H9 (cell line): ENCODE results near the gene CYP19A1. TPM values are rescaled to one million over a fixed set of nuclear protein-coding genes. Genes with fewer than 3 reads are reported as not detected.
A peak's percentile ranks its signal among the peaks of the same experiment; 100 is the strongest.

Experiments used
- DNase-seq: peaks from one replicate; pipeline ENCODE4 v3.0.0-alpha.2; 2017
- H2AFZ ChIP-seq: one replicate; pipeline ENCODE4 v1.6.1; 2013; ENCODE audit warnings: mild to moderate bottlenecking, low read length, control low read depth, moderate library complexity
- H2AK5ac ChIP-seq: 2 replicates; pipeline ENCODE4 v1.6.1; 2013; ENCODE audit warnings: low read length, control low read depth, mixed read lengths; ENCODE audit not compliant: insufficient read length
- H2BK120ac ChIP-seq: one replicate; pipeline ENCODE4 v1.6.1; 2013; ENCODE audit warnings: low read depth, mild to moderate bottlenecking, low read length, control low read depth, inconsistent platforms; ENCODE audit not compliant: poor library complexity, severe bottlenecking
- H2BK12ac ChIP-seq: 2 replicates; pipeline ENCODE4 v1.6.1; 2013; ENCODE audit warnings: low read length, control low read depth, mixed read lengths, low read depth; ENCODE audit not compliant: insufficient read length
- H2BK15ac ChIP-seq: 2 replicates; pipeline ENCODE4 v1.6.1; 2013; ENCODE audit warnings: low read depth, low read length, control low read depth
- H2BK20ac ChIP-seq: one replicate; pipeline ENCODE4 v1.6.1; 2013; ENCODE audit warnings: low read depth, mild to moderate bottlenecking, low read length, control low read depth, inconsistent platforms; ENCODE audit not compliant: poor library complexity, severe bottlenecking
- H2BK5ac ChIP-seq: 2 replicates; pipeline ENCODE4 v1.6.1; 2013; ENCODE audit warnings: low read length, control low read depth, mixed read lengths; ENCODE audit not compliant: insufficient read length
- H3K14ac ChIP-seq: 2 replicates; pipeline ENCODE4 v1.6.1; 2013; ENCODE audit warnings: low read length, control low read depth; ENCODE audit not compliant: insufficient read depth
- H3K18ac ChIP-seq: 2 replicates; pipeline ENCODE4 v1.6.1; 2013; ENCODE audit warnings: low read depth, mild to moderate bottlenecking, mixed read lengths, low read length, control low read depth; ENCODE audit not compliant: insufficient read length
- H3K23ac ChIP-seq: 2 replicates; pipeline ENCODE4 v1.6.1; 2013; ENCODE audit warnings: low read length, control low read depth, mixed read lengths, low read depth; ENCODE audit not compliant: insufficient read length
- H3K23me2 ChIP-seq: 2 replicates; pipeline ENCODE4 v1.6.1; 2013; ENCODE audit warnings: low read depth, mild to moderate bottlenecking, mixed read lengths, low read length, control low read depth; ENCODE audit not compliant: insufficient read length, poor library complexity, severe bottlenecking
- H3K27ac ChIP-seq: 2 replicates; pipeline ENCODE4 v1.5.1; 2013; ENCODE audit warnings: low read length, control low read depth, mixed read lengths, low read depth; ENCODE audit not compliant: insufficient read length
- H3K27me3 ChIP-seq: 2 replicates; pipeline ENCODE4 v1.6.1; 2013; ENCODE audit warnings: low read length, control low read depth, inconsistent platforms; ENCODE audit not compliant: insufficient read depth
- H3K4ac ChIP-seq: 2 replicates; pipeline ENCODE4 v1.6.1; 2013; ENCODE audit warnings: low read depth, mild to moderate bottlenecking, control low read depth, inconsistent platforms, low read length, moderate library complexity
- H3K4me1 ChIP-seq: 2 replicates; pipeline ENCODE4 v1.6.1; 2013; ENCODE audit warnings: low read length, control low read depth, inconsistent platforms; ENCODE audit not compliant: insufficient read depth
- H3K4me2 ChIP-seq: 2 replicates; pipeline ENCODE4 v1.6.1; 2013; ENCODE audit warnings: low read length, control low read depth, mixed read lengths; ENCODE audit not compliant: insufficient read length, insufficient read depth
- H3K56ac ChIP-seq: 2 replicates; pipeline ENCODE4 v1.6.1; 2013; ENCODE audit warnings: low read depth, mild to moderate bottlenecking, mixed read lengths, low read length, control low read depth; ENCODE audit not compliant: insufficient read length
- H3K79me1 ChIP-seq: 2 replicates; pipeline ENCODE4 v1.6.1; 2013; ENCODE audit warnings: low read depth, mild to moderate bottlenecking, moderate library complexity, low read length, control low read depth, inconsistent platforms; ENCODE audit not compliant: insufficient read depth, poor library complexity, severe bottlenecking
- H3K79me2 ChIP-seq: 2 replicates; pipeline ENCODE4 v1.6.1; 2013; ENCODE audit warnings: low read length, control low read depth, inconsistent platforms; ENCODE audit not compliant: insufficient read depth
- H3K9ac ChIP-seq: 2 replicates; pipeline ENCODE4 v1.6.1; 2013; ENCODE audit warnings: low read length, control low read depth, mixed read lengths; ENCODE audit not compliant: insufficient read length; ENCODE audit errors: extremely low read depth
- H3K9me3 ChIP-seq: one replicate; pipeline ENCODE4 v1.6.1; 2013; ENCODE audit warnings: low read depth, low read length, inconsistent platforms; ENCODE audit not compliant: control insufficient read depth
- H3T11ph ChIP-seq: one replicate; pipeline ENCODE4 v1.6.1; 2013; ENCODE audit warnings: mild to moderate bottlenecking, low read length, control low read depth, inconsistent platforms
- H4K20me1 ChIP-seq: one replicate; pipeline ENCODE4 v1.6.1; 2013; ENCODE audit not compliant: control insufficient read depth, insufficient read length, insufficient read depth
- H4K5ac ChIP-seq: 2 replicates; pipeline ENCODE4 v1.6.1; 2013; ENCODE audit warnings: low read depth, mild to moderate bottlenecking, mixed read lengths, low read length, control low read depth; ENCODE audit not compliant: insufficient read length
- H4K8ac ChIP-seq: replicated peaks from 2 replicates; pipeline ENCODE4 v1.6.1; 2013; ENCODE audit warnings: low read length, control low read depth, mixed read lengths, low read depth; ENCODE audit not compliant: insufficient read length
- H4K91ac ChIP-seq: 2 replicates; pipeline ENCODE4 v1.6.1; 2013; ENCODE audit warnings: low read depth, mild to moderate bottlenecking, moderate library complexity, mixed read lengths, low read length, control low read depth; ENCODE audit not compliant: insufficient read length
- H3K27ac Mint-ChIP-seq, 3 experiments: 2 replicates in 2 of 3; 3 replicates in 1 of 3; pipeline ENCODE4 v1.8.0; 2020 to 2021; ENCODE audit warnings: mixed read lengths in 3 of 3, mild to moderate bottlenecking in 1 of 3, moderate library complexity in 1 of 3
- H3K27me3 Mint-ChIP-seq: 2 replicates; pipeline ENCODE4 v1.8.0; 2021; ENCODE audit warnings: low read depth, mild to moderate bottlenecking, moderate library complexity, mixed read lengths
- H3K36me3 Mint-ChIP-seq, 3 experiments: 2 replicates in 2 of 3; 3 replicates in 1 of 3; pipeline ENCODE4 v1.8.0; 2020 to 2021; ENCODE audit warnings: low read depth in 3 of 3, mixed read lengths in 3 of 3; ENCODE audit not compliant: insufficient read depth in 1 of 3
- H3K4me1 Mint-ChIP-seq, 2 experiments: 2 replicates each; pipeline ENCODE4 v1.8.0; 2020; ENCODE audit warnings: mixed read lengths in 2 of 2
- H3K4me3 Mint-ChIP-seq, 2 experiments: 2 replicates in 1 of 2; 3 replicates in 1 of 2; pipeline ENCODE4 v1.8.0; 2020 to 2021; ENCODE audit warnings: mild to moderate bottlenecking in 2 of 2, mixed read lengths in 2 of 2, moderate library complexity in 1 of 2
- H3K9me3 Mint-ChIP-seq, 2 experiments: 2 replicates in 1 of 2; 3 replicates in 1 of 2; pipeline ENCODE4 v1.8.0; 2020; ENCODE audit warnings: mild to moderate bottlenecking in 2 of 2, mixed read lengths in 2 of 2, moderate library complexity in 1 of 2
- CTCF ChIP-seq: fragments of 200-600 bp; sonication (generic); conservative IDR thresholded peaks from 3 replicates; pipeline ENCODE4 v1.8.0; 2021; ENCODE audit warnings: antibody characterized with exemption, mild to moderate bottlenecking
- WGBS: extraction: QIAGEN DNeasy Blood & Tissue Kit; methylation state at CpG from one replicate; pipeline ENCODE4 v1.1.7; 2013; ENCODE audit warnings: missing lambda C conversion rate, low lambda C conversion rate, mixed read lengths; ENCODE audit not compliant: insufficient read length; ENCODE audit errors: extremely low coverage; 5-methylcytosine and 5-hydroxymethylcytosine counted together
- total RNA-seq: library from RNA; stranded (reverse); gene quantifications from 2 replicates; pipeline ENCODE4 v1.2.1, GENCODE V29; 2021

The CYP19A1 gene
- total RNA-seq, 1 experiment from 2014 or later: not detected

DNA sequence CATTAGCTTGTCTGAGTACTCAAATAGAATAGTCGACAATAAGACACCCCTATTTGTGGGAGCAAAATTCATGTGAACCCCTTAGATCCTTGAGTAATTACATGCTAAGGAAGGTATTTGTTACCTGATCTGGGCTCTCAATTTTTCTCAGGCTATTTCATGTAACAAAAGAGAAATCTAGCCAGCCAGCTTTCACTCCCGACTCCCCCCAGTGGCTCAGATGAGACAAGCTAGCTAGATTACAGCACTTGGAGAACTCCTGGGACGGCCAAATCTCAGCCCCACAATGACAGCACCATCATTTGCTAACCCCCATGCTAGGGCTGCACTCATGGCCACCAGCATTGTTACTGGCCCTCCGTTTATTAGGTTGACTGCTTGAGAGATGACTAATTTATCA is 44.4 kb upstream of the CYP19A1 start:
- TF ChIP-seq CTCF: peak; percentile 69
- Histone ChIP-seq H3K4me2 (no peak overlapping the region), H3K14ac (no peak overlapping the region), H4K5ac (no peak overlapping the region), H3K4me1 (no peaks in the 10 kb centered on the region), H2BK12ac (no peak overlapping the region), H3K79me1 (no peaks in the 10 kb centered on the region), H3T11ph (no peak overlapping the region), H3K9ac (no peak overlapping the region), H2BK5ac (no peak overlapping the region), H3K23me2 (no peaks in the 10 kb centered on the region), H3K56ac (no peak overlapping the region), H2BK15ac (no peak overlapping the region), H3K9me3 (no peaks in the 10 kb centered on the region), H3K27me3 (no peaks in the 10 kb centered on the region), H3K79me2 (no peaks in the 10 kb centered on the region), H3K18ac (no peak overlapping the region), H4K20me1 (no peaks in the 10 kb centered on the region), H2AK5ac (no peak overlapping the region), H2BK20ac (no peak overlapping the region), H3K23ac (no peak overlapping the region), H4K91ac (no peak overlapping the region), H2AFZ (no peak overlapping the region), H3K27ac (no peak overlapping the region), H3K4ac (no peak overlapping the region), H2BK120ac (no peak overlapping the region), H4K8ac (no peak overlapping the region)
- H3K27ac Mint-ChIP-seq: no peak overlapping the region
- H3K4me1 Mint-ChIP-seq: peaks cover 6 to 7% of the 10 kb centered on the region in 2 experiments
- H3K9me3 Mint-ChIP-seq: no peaks in the 10 kb centered on the region
- no peaks in the 10 kb centered on the region for H3K36me3 Mint-ChIP-seq
- H3K27me3 Mint-ChIP-seq: peaks cover 3% of the 10 kb centered on the region; the same call in 1 of the 2 replicates
- H3K4me3 Mint-ChIP-seq: no peak overlapping the region
- no CpG with 5 or more reads among the region's 4 CpGs for WGBS
- peak; percentile 67 for DNase-seq
